Astrocyte of the hippocampus (primary cell): Measurements from ENCODE around the gene ZNF92.
A peak's percentile ranks its signal among the peaks of the same experiment; 100 is the strongest.
"Not testable (repeated sequence)": the region's sequence is repeated elsewhere in the genome, so short reads cannot be mapped to it uniquely, and the experiment has no call there.

Source experiments
- DNase-seq: peaks from one replicate; pipeline ENCODE4 v3.0.0; 2011; ENCODE audit warnings: low read depth, low spot score

ZNF92 gene

DNA sequence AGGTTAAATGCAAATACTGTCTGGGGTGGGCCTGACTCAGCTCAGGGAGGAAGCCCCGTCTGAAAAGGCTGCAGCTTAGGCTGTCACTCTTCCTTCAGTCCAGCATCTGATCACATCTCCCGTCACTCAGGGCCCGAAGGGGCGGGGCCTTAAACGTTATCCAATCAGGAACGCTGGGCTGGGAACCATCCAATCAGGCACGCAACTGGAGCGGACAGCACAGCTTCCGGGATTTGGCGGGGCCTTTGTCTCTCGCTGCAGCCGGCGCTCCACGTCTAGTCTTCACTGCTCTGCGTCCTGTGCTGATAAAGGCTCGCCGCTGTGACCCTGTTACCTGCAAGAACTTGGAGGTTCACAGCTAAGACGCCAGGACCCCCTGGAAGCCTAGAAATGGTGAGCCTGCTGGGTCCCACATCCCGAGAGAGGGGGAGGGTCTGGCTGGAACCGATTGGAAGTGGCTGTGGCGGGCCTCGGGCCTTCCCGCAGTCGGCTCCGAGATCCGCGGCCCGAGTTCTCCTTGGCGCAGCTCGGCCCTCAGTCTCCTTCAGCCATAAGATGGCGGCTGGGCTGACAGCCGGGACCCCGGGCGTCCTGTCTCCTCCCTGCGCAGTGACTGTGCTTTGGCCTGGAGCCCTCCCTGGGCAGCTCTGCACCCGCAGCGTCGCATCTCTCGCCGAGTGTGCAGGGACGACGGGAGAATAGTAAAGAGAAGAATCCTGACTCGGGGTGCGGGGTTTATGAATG is at the start of gene ZNF92:
TSS of gene ZNF92 (plus strand) at position 248 of the 744 bp plus-strand sequence. CDS start at position 391, 143 bp downstream.
- DNase-seq = peak; percentile 98

DNA sequence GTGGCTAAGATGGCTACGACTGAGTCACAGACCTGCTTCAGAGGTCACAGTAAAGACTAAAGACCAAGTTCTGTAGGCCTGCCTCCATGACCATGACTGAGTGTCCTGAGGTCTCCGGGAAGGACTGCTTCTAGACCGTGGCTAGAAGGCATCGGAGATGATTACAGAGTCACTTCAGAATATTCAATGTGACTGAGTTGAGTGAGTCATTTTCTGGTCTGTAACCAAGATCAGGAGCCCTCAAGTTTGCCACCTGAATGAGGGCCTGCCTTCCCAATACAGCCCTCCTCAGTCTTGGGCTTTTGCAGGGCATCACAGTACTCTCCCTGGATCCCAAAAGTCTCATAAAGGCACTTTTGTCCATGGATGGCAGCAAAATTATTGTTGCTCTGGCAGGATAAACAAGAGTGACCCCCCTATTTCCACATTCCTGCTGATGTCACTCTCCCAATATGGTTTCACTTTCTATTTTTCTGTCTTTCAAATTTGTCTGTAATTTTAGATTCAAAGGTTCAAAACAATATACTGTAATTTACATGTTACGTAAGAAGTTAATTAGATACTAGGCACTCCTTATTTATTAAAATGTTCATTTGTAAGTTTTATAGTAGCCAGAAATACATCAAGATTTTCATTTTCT is 47.7 kb upstream of the ZNF92 start:
- peak; percentile 36 for DNase-seq

DNA sequence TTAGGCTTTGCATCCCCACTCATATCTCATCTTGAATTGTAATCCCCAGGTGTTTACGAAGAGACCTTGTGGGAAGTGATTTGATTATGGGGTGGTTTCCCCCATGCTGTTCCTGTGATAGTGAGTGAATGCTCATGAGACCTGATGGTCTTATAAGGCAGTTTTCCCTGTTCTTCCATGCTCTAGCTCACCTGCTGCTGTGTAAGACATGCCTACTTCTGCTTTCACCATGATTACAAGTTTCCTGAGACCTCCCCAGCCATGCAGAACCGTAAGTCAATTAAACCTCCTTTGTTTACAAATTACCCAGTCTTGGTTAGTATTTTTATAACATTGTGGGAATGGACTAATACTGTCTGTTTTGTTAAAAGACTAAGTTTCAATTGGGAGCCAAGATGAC is 35.3 kb upstream of the ZNF92 start:
- DNase-seq = no peak

DNA sequence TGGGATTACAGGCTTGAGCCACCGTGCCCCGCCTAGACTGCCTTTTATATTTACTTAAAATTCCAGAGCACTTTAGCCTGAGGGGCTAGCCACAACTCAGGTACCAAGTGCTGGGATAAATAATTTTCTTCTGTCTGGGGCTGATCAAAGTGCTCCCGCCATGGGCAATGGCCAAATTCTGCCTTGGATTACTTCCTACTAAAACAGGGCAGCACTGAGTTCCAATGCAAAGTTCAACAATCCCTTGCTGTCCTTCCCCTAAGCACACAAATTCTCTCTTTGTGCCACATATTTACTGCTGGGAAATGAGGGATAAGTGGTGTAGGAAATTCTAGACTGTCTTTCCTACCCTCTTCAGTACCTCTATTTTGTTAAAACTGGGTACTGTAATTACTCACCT is 34.4 kb upstream of the ZNF92 start:
- DNase-seq = peak; percentile 4

DNA sequence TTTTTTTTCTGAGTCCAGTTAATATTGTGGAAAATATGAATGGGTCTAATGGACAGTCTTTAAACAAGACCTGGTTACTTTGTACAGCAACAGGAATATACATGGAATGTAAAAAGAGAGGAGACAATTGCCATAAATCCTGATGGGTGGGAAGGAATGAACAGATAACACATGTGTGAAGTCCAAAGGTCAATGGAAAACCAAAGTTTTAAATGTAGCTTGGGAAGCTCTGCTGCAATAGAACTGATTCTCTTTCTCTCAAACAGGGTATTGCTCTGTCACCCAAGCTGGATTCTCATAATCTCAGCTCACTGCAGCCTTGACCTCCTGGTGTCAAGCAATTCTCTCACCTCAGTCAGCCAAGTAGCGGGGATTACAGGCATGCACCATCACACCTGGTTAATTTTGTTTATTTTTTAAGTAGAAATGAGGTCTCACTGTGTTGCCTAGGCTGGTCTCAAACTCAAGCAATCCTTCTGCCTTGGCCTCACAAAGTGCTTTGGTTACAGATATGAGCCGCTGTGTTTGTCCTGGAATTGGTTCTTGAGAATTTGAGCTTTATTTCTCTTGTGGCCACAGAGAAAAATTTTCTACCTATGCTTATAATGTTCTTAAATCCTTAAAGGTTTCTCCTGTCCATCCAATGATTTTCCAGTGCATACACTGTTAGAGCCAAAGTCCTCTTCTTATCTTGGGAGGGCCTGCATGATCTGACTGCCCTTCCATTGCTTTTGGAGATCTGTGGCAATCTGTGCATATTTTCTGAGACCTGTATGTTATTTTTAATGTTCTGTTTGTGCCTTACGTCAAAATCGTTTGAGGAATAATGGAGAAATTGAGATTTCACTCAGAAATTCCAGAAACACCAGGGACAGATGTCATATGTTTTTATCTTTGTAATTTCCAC is 30.7 kb upstream of the ZNF92 start:
- no peak for DNase-seq

DNA sequence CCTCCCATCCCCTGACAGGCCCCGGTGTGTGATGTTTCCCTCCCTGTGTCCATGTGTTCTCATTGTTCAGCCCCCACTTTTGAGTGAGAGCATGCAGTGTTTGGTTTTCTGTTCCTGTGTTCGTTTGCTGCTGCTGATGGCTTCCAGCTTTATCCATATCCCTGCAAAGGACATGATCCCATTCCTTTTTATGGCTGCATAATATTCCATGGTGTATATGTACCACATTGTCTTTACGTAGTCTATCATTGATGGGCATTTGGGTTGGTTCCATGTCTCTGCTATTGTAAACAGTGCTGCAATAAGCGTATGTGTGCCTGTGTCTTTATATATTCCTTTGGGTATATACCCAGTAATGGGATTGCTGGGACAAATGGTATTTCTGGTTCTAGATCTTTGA is 29.1 kb upstream of the ZNF92 start:
- DNase-seq = not testable (repeated sequence)

DNA sequence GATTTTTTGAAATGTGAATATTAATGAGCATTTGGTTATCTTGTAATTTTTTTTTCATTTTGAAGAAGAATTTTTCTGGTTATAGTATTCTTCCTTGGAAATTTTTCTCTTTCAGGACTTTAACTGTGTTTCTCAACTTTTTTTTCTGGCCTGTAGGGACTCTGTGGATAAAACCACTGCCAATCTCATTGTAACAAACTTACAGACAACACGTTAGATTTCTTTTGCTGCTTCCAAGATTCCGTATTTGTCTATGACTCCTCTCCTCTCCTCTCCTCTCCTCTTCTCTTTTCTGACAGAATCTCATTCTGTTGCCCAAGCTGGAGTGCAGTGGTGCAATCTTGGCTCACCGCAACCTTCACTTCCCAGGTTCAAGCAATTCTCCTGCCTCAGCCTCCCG is 19.4 kb upstream of the ZNF92 start:
- no peak for DNase-seq

DNA sequence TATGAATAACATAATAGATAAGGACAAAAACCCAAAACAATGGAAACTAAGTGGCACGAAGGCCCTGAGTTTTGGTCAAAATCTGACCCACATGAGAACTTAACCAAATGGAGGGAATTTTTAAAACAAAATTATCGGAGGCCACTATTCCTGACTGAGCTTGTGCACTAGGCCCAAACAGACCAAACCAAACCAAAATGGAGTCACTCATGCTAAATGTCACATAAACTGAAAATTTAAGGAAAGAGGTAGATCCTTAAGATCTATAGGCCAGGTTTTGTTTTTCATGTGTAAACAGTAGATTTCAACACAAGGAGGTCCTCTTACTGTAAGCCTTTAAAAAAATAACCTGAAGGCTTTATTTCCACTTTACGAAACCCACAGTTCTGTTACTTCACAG is 3.8 kb upstream of the ZNF92 start:
- no peak for DNase-seq

DNA sequence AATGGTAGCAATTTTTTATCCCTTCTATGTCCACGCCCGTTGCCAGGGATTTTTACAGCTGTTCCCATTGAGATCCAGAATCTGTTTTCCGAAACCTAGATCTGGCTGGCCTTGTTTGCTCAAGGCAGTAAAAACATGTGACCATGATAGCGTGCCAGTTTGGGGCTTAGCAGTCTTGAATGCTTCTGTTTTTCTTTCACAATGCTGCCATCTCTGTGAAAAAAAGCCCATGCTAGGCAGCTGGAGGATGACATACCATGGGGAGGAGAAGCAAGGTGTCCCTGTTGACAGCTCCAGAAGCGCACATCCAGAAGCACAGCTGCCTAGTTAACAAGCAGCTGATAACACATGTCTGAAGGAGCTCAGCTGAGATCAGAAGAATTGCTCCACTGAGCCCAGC is 2.2 kb upstream of the ZNF92 start:
- no peak for DNase-seq

DNA sequence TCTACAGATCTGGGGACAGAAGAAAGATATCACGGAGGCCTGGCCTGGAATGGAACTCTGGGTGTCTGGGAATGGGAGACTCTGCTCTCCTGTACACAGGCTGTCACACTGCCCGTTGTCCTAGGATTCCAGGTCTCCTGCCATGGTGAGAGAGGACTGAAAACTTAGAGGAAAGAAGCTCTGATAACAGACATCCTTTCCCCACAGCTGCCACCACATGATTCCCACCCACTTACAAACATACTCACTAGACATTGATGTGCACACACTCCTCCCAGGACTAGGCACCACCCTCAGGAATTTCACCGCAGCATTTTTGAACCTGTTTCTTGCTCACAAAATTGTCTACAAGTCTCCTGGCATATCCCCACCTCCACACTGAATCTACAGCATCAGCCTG is 5.7 kb downstream of the ZNF92 start:
- peak; percentile 41 for DNase-seq

DNA sequence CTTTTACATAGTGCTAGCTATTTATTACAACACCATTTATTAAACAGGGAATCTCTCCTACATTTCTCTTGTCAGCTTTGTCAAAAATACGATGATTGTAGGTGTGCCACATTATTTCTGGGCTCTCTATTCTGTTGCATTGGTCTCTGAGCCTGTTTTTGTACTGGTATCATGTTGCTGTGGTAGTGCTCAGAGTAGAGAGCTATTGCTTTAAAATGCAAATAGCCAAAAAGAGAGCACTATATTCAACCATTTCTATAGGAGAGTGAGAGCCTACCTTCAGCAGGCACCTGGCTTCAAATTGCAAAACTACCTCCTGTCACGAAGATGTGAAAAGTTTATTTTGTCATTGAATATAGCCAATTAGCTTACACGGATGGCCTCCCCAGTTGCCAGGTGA is 8.1 kb downstream of the ZNF92 start:
- DNase-seq = no peak

DNA sequence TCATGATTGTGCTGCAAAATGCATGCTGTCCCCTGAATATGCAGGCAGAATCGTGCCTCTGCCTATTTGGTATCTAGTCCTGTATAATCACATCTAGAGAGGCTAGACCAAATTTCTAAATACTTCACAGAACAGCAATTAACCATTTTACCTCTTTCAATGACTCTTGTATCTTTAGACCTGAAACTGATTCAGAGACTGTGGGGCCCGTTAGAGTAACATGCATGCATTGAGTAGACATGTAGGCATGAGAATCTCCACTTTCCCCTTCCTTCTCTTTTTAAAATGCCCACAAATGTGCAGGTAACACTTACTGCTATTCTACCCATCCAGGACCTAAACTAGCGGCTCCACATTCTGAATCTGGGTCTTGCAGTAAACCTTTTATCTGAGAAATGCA is 8.8 kb downstream of the ZNF92 start:
- no peak for DNase-seq

DNA sequence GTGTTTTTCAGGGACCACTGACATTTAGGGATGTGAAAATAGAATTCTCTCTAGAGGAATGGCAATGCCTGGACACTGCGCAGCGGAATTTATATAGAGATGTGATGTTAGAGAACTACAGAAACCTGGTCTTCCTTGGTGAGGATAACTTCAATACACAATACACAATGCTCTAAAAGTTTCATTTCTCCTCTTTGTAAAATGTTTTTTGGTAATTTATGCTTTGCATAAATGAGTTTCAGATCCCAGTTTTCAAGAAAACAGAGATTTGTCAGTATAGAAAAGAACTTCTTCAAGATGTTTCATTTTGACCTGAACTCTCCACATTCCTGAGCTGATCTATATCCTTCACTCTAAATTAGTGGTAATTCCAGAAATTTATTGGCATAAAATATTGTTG is 14.2 kb downstream of the ZNF92 start:
- no peak for DNase-seq

DNA sequence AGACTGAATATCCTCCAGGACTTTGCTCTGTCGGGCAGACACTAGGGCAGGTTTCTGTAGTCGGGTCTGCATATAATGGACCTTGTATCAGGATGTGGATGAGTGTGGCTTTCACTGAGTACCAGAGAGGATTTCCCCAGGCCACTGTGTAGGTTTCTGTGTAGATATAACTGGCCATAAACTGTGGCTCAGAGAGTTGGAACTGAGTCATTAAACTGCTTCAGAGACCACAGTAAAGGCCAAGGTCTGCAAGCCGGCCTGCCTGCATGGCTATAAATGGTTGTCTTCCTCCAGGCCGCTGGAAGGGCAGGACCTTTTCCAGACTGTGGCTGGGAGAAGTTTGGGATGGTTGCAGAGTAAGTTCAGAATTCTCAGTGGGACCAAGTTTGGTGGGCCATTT is 16.9 kb downstream of the ZNF92 start:
- DNase-seq = no peak

DNA sequence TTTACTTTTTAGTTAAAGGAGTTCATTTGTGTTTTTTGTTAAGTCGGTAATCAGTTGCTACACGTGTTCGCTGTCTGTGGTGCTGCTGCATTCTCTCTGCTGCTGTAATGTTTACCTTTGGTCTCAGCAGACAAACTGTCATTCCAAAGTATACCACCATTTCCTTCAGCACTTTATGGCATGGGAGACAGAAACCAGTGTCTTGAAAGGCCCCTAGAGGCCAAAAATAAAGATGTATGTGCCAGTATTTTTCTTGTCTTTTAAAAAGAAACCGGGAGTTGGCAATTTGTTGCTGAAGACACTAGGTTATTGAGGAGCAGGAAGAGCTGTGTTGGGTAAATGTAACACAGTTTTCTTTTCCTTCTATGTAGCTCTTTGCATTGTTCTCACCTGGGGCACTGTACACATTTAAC is 24.1 kb downstream of the ZNF92 start:
- peak; percentile 81 for DNase-seq

DNA sequence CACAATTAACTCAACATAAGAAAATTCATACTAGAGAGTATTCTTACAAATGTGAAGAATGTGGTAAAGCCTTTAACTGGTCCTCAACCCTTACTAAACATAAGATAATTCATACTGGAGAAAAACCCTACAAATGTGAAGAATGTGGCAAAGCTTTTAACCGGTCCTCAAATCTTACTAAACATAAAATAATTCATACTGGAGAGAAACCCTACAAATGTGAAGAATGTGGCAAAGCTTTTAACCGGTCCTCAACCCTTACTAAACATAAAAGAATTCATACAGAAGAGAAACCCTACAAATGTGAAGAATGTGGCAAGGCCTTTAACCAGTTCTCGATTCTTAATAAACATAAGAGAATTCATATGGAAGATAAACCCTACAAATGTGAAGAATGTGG is 25.0 kb downstream of the ZNF92 start:
- peak; percentile 26 for DNase-seq

DNA sequence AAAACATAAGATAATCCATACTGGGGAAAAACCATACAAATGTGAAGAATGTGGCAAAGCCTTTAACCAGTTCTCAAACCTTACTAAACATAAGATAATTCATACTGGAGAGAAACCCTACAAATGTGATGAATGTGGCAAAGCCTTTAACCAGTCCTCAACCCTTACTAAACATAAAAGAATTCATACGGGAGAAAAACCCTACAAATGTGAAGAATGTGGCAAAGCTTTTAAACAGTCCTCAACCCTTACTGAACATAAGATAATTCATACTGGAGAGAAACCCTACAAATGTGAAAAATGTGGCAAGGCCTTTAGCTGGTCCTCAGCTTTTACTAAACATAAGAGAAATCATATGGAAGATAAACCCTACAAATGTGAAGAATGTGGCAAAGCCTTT is 25.4 kb downstream of the ZNF92 start:
- DNase-seq = peak; percentile 20

DNA sequence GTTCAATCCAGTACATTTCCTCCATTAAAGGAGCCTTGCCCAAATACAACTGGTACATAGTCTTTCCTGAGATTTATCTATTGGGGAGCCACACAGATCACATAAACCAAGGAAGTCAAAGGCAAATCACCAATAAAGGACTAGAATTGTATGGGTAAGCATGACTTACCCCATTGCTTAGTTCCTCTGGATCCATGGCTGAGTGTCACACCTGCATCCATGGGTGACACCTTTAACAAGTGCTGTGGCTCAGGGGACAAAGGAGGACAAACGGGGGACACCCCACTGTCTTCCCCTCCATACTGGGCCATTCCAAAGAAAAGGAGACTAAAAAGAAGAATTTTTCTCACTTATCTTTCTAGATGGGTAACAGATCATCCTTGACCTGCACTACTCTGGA is 30.4 kb downstream of the ZNF92 start:
- no peak for DNase-seq

DNA sequence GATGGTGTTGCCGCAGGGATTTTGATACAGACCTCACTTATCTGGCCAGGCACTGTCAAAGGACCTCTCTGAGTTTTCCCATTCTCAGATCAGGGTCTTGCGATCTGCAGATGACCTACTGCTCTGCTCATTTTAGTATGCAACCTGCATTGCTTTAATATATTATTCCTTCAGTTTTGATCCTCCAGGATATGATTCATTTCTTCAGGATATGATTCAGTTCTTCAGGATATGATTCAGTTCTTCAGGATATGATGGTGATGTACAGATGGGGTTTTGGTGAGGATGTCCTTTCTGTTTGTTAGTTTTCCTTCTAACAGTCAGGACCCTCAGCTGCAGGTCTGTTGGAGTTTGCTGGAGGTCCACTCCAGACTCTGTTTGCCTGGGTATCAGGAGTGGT is 33.1 kb downstream of the ZNF92 start:
- not testable (repeated sequence) for DNase-seq

DNA sequence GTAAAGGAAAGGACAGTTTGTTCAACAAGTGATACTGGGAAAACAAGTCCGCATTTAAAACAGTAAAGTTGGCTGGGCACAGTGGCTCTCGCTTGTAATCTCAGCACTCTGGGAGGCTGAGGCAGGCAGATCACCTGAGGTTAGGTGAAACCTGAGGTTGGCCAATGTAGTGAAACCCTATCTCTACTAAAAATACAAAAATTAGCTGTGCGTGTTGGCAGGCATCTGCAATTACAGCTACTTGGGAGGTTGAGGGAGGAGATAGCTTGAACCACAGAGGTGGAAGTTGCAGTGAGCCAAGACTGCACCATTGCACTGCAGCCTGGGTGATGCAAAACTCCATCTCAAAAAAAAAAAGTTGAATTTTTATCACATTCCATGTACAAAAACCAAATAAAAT is 35.7 kb downstream of the ZNF92 start:
- no peak for DNase-seq

DNA sequence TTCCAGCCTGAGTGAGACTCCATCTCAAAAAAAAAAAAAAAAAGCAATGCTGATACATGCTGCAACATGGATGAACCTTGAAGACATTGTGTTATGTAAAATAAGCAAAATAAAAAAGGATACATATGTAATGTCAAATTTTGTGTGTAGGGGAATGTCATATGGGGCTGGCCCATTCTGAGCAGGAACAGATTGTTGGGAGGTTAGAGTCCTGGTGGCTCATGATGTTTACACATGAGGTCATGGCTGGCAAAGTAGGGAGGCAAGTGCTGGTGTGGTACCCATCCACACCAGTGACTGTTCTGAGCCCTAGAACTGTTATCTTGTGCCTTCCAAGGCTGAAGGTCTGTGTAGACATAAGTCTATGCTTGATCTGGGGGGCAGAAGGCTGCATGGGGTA is 37.6 kb downstream of the ZNF92 start:
- DNase-seq = no peak

DNA sequence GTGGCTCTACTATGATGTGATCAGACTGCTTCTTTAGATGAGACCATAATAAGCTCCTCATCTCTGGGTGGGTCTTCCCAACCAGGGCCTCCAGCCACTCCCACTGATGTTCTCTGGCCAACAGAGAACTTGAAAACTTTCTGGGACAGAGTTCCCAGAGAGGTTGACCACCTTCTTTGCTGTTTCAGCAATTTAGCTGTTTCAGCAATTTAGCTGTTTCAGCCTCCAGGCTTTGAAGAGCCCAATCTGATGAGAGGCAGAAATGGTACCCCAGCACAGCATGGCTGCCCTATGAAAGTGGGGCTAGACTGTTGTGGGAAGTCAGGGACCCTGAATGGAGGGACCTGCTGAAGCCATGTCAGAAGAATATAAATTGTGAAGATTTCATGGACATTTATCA is 49.0 kb downstream of the ZNF92 start:
- no peak for DNase-seq
